Suprapubic skin (tissue), 4 donors: ENCODE results near the gene USP10. TPM values are rescaled to one million over a fixed set of nuclear protein-coding genes. Genes with fewer than 3 reads are reported as not detected.
"Not testable (repeated sequence)": the region's sequence is repeated elsewhere in the genome, so short reads cannot be mapped to it uniquely, and the experiment has no call there.

Experiments
- DNase-seq, 2 donors: peaks; one replicate each; pipeline ENCODE4 v3.0.0-alpha.2; 2019; ENCODE audit warnings: low spot score in 2 of 2
- H3K27ac ChIP-seq: fragments of 200-600 bp; sonication (generic); one replicate; pipeline ENCODE4 v1.5.1; 2019
- H3K27me3 ChIP-seq: fragments of 200-600 bp; sonication (generic); one replicate; pipeline ENCODE4 v1.5.1; 2019
- H3K36me3 ChIP-seq: fragments of 200-600 bp; sonication (generic); one replicate; pipeline ENCODE4 v1.5.1; 2019
- H3K4me1 ChIP-seq: fragments of 200-600 bp; sonication (generic); one replicate; pipeline ENCODE4 v1.5.1; 2019
- H3K4me3 ChIP-seq: fragments of 200-600 bp; sonication (generic); one replicate; pipeline ENCODE4 v1.5.1; 2019; ENCODE audit warnings: mild to moderate bottlenecking
- H3K9me3 ChIP-seq: fragments of 200-600 bp; sonication (generic); one replicate; pipeline ENCODE4 v1.5.1; 2019
- EP300 ChIP-seq: sonication (generic); formaldehyde crosslinking; IDR thresholded peaks from one replicate; pipeline ENCODE4 v1.6.1; 2017; ENCODE audit warnings: antibody characterized with exemption
- POLR2A ChIP-seq, 2 donors: fragments of 450-650 bp; IDR thresholded peaks; one replicate each; pipeline ENCODE4 v1.6.1; 2017; ENCODE audit warnings: antibody characterized with exemption in 2 of 2, mild to moderate bottlenecking in 2 of 2, moderate library complexity in 2 of 2
- POLR2AphosphoS5 ChIP-seq, 3 donors: sonication (generic); formaldehyde crosslinking; IDR thresholded peaks; one replicate each; pipeline ENCODE4 v1.6.1; 2017; ENCODE audit warnings: antibody characterized with exemption in 3 of 3
- WGBS: methylation state at CpG from one replicate; pipeline ENCODE4 v1.1.5; 2018; 5-methylcytosine and 5-hydroxymethylcytosine counted together
- total RNA-seq, 4 donors: library from RNA; depleted of rRNA; stranded (reverse); fragments of >200 nt; gene quantifications; one replicate each; pipeline ENCODE4 v1.1.0, GENCODE V29; 2016
- TF ChIP-seq, protein P1 (sequence below), 2 donors: fragments of 200-600 bp in 1 of 2; fragments of 450-650 bp in 1 of 2; sonication (generic) in 1 of 2; IDR thresholded peaks; one replicate each; pipeline ENCODE4 v1.5.1; 2016 to 2019; ENCODE audit warnings: antibody characterized with exemption in 2 of 2, mild to moderate bottlenecking in 1 of 2, moderate library complexity in 1 of 2

USP10 gene
- total RNA-seq, 4 donors from 2014 or later, result 58.5 to 92.2 (median 69.8) TPM

DNA sequence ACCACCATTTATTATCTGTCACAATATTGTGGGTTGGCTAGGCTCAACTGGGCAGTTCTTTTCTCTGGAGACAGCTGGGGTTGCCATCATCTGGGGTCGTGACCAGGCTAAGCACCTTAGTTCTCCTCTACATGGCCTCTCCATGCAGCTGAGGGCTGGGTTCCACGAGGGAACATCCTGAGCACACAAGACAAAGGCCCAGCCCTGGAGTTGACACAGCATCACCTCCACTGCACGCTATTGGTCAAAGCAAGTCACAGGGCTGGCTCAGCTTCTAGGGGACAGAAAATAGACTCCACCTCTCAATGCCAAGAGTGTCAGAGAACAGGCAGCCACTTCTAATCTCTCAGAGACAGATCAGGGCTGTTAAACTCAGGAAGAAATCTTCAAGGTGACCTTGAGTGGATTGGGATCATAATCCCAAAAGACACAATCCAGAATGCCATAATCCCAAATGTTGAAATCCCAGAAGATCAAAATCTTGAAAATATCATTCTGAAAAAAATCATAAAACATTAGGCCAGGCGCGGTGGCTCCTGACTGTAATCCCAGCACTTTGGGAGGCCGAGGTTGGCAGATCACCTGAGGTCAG, 13.0 kb upstream of the USP10 start:
- Histone ChIP-seq H3K27me3 (peaks cover 7% of the 10 kb centered on the region), H3K4me3 (no peak overlapping the region), H3K4me1 (no peaks in the 10 kb centered on the region), H3K9me3 (no peaks in the 10 kb centered on the region), H3K27ac (no peak overlapping the region), H3K36me3 (no peaks in the 10 kb centered on the region)
- no peak for TF ChIP-seq POLR2AphosphoS5 (IDR thresholded peaks at IDR 0.05)
- TF ChIP-seq POLR2A (IDR thresholded peaks at IDR 0.05), result no peak
- TF ChIP-seq EP300, result no peak
- TF ChIP-seq, protein P1, sequence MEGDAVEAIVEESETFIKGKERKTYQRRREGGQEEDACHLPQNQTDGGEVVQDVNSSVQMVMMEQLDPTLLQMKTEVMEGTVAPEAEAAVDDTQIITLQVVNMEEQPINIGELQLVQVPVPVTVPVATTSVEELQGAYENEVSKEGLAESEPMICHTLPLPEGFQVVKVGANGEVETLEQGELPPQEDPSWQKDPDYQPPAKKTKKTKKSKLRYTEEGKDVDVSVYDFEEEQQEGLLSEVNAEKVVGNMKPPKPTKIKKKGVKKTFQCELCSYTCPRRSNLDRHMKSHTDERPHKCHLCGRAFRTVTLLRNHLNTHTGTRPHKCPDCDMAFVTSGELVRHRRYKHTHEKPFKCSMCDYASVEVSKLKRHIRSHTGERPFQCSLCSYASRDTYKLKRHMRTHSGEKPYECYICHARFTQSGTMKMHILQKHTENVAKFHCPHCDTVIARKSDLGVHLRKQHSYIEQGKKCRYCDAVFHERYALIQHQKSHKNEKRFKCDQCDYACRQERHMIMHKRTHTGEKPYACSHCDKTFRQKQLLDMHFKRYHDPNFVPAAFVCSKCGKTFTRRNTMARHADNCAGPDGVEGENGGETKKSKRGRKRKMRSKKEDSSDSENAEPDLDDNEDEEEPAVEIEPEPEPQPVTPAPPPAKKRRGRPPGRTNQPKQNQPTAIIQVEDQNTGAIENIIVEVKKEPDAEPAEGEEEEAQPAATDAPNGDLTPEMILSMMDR (IDR thresholded peaks at IDR 0.05), result no peak
- WGBS, result 96% methylated on average over 5 of the region's 6 CpGs
- peak in 1 of 2 donors; percentile 43 for DNase-seq

DNA sequence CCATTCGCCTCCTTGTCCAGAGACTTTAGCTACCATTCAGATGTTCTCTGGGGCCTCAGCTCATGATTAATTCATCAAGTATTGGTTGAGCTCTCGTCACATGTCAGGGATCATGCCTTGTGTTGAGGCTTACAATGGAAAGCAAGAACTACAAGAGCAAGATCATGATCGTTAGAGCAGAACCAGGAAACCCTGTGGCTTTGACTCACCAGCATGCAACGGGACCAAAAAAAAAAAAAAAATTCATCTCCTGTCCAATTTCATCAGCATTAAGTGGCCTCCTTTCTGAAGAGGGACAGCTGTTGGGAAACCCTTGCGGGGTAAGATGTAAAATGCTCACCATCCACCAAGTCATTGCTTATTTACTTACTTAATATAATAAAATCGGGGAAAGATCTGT, 12.1 kb upstream of the USP10 start:
- H3K4me3 ChIP-seq, result no peak overlapping the region
- H3K9me3 ChIP-seq, result no peaks in the 10 kb centered on the region
- H3K4me1 ChIP-seq, result no peaks in the 10 kb centered on the region
- TF ChIP-seq POLR2A (IDR thresholded peaks at IDR 0.05) (no peak), EP300 (no peak), POLR2AphosphoS5 (IDR thresholded peaks at IDR 0.05) (no peak)
- TF ChIP-seq, protein P1 (IDR thresholded peaks at IDR 0.05), result no peak
- DNase-seq, result peak in 1 of 2 donors; percentile 4
- H3K27ac ChIP-seq, result no peak overlapping the region
- no peaks in the 10 kb centered on the region for H3K36me3 ChIP-seq
- 80% methylated on average over 6 of the region's 6 CpGs for WGBS
- H3K27me3 ChIP-seq, result peaks cover 7% of the 10 kb centered on the region

DNA sequence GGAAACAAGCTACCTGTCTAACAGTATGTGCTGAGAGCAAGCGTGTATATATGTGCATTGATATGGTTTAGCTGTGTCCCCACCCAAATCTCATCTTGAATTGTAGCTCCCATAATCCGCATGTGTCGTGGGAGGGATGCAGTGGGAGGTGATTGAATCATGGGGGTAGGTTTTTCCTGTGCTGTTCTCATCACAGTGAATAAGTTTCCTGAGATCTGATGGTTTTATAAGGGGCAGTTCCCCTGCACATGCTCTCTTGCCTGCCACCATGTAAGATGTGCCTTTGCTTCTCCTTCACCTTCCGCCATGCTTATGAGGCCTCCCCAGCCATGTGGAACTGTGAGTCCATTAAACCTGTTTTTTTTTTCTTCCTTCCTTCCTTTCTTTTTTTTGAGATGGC, 11.6 kb upstream of the USP10 start:
- H3K9me3 ChIP-seq, H3K27me3 ChIP-seq, H3K4me1 ChIP-seq, DNase-seq, H3K36me3 ChIP-seq, H3K4me3 ChIP-seq, H3K27ac ChIP-seq: not testable (repeated sequence)
- WGBS, result 96% methylated on average over 4 of the region's 4 CpGs

DNA sequence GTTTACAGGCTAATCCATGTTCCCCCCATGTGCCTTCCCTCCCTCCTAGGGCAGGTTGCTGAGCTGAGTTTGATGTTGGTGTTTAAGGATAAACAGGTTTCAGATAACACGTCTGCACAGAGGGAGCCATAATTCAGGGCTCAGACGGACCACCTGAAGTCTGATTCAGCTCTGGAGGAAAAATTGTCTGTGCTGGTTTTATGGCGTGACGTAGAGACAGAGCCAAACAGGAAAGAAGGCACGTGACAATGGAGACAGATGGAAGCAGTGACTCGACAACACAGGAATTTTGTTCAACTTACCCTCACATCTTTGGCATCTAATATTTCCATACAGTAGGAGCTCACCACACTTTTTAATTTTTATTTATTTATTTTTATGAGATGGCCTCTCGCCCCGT, 10.7 kb upstream of the USP10 start:
- Histone ChIP-seq H3K36me3 (no peaks in the 10 kb centered on the region), H3K9me3 (no peaks in the 10 kb centered on the region), H3K4me1 (no peaks in the 10 kb centered on the region), H3K27ac (no peak overlapping the region), H3K27me3 (peaks cover 3% of the 10 kb centered on the region), H3K4me3 (no peak overlapping the region)
- TF ChIP-seq, protein P1 (IDR thresholded peaks at IDR 0.05), result no peak
- TF ChIP-seq EP300 (no peak), POLR2AphosphoS5 (IDR thresholded peaks at IDR 0.05) (no peak), POLR2A (IDR thresholded peaks at IDR 0.05) (no peak)
- peak in 1 of 2 donors; percentile 18 for DNase-seq
- WGBS, result 45% methylated on average over 8 of the region's 8 CpGs

DNA sequence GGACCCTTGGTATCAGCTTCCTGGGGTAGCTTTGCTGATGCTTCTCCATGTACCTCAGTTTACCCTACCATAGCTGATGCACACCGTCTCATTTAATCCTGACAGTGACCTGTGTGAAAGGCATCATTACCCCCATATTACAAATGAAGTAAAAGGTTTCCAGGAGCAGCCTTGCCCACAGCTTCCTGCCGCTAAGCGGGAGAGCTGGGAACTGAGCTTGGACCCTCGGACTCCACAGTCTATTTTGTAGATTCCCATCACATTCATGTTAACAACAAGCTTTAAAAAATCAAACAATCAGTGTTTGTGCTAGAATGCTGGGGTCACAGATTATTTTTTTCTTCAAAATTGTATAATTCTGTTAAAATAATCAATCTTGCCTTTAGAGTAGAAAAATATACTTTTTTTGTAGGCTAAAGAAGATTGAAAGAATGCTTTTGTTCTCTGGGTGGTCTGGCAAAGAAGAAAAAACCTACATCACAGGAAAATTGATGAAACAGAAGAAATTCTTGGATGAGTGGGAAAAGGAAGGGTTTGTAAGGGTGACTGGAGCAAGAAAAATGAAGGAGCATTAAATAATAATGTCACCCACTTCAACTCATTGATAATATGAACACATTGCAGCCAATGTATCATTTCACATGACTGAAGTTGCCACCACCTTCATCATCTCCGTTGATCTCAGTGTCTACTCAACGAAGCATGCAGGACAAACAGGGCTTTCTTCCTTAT, 9.5 kb upstream of the USP10 start:
- DNase-seq, result no peak
- H3K36me3 ChIP-seq, result no peaks in the 10 kb centered on the region
- H3K4me3 ChIP-seq, result no peak overlapping the region
- WGBS, result 93% methylated on average over 6 of the region's 6 CpGs
- no peak for TF ChIP-seq EP300
- TF ChIP-seq, protein P1 (IDR thresholded peaks at IDR 0.05), result no peak
- TF ChIP-seq POLR2A (IDR thresholded peaks at IDR 0.05), result no peak
- TF ChIP-seq POLR2AphosphoS5 (IDR thresholded peaks at IDR 0.05), result no peak
- no peak overlapping the region for H3K27ac ChIP-seq
- no peaks in the 10 kb centered on the region for H3K9me3 ChIP-seq
- no peaks in the 10 kb centered on the region for H3K4me1 ChIP-seq
- H3K27me3 ChIP-seq, result no peaks in the 10 kb centered on the region
